ENCODE results near the gene FBP2.
"Not testable (repeated sequence)": the region's sequence is repeated elsewhere in the genome, so short reads cannot be mapped to it uniquely, and the experiment has no call there.

The FBP2 gene

DNA sequence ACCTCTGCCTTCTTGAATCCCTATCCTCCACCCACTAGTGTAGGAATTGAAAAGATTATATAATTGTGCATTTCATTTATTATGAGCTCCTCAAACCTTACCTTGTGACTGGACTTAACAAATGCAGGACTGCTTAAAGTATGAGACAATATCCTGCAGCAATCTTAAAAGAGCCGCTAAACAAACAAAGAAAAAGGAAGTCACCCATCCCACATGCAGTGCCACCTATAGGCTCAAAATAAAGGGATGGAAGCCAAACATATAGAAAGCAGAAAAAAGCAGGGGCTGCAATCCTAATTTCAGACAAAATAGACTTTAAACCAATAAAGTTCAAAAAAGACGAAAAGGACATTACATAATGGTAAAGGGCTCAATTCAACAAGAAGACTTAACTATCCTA lies 30.1 kb downstream of the FBP2 start:
- DNase-seq (ENCODE audit: low read depth), result no peak

DNA sequence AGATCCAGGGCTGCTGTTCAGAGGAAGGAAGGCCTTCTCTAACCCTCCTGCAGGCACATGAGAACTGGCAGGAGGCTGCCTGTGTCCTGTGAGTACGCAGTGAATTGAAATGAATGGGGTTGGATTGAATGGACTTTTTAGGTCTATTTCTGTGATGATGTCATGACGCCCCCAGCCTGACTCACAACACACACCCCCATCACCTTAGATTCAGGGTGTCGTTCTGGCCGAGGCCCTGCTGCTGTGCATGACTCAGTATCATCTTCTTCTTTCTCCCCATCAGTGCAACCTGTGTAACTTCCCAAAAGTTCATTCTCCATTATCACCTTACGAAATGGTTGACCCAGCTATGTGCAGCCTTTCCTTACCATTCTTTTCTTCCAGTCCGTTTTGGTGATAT lies 33.4 kb downstream of the FBP2 start:
- no peak for DNase-seq (ENCODE audit: low read depth)

GRCh38 chr9:94557376-94557775 lies 36.2 kb downstream of the FBP2 start:
- no peak for DNase-seq (ENCODE audit: low read depth)

DNA sequence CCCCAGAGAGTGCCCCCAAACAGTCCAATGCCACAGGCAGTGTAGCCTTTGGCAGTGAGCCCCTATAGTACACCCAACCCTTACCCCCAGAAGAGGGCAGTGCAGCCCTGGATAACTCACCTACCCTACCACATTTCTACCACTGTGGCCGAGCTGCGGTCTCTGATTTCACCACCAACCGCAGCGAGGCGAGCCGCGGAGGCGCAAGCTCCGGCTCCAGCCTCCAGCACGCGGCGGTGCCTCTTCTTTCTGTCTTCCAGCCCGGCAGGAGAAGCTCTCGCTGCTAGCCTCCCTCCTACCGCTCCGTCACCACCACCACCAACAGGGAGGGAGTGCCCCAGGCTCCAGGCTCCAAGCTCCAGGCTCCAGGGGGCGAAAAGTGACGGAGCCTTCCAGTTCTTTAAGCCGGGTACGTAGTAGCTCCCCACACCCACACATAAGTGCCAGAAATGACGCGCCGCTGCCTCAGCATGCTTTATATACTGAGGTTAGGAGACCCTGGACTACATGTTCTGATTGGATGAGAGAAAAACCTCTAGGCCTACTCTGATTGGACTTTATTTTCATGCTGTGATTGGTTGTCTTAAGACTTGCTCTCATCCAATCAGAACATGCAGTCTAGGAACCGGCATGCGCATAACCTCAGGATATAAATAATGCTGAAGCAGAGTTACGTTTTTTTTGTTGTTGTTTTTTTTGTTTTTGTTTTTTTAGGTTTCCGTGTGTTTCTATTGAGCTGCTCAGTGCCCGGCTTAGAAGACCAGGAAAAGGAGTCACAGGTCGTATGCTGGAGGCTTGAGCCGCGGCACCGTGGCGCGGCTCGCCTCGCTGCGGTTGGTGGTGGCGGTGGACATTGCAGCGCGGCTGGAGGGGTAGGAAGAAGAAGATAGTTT lies 38.9 kb downstream of the FBP2 start, which contains the start of gene PCAT7:
TSS of gene PCAT7 (plus strand) at position 645 of the 893 bp plus-strand sequence.
- DNase-seq (ENCODE audit: low read depth), result no peak

- no peak for DNase-seq (ENCODE audit: low read depth)
Measured at GRCh38 chr9:94554078-94554438, 39.6 kb downstream of the FBP2 start.

- DNase-seq (ENCODE audit: low read depth), result no peak
Measured at GRCh38 chr9:94553029-94553938, 40.3 kb downstream of the FBP2 start.

GRCh38 chr9:94545940-94546339 lies 47.7 kb downstream of the FBP2 start:
- no peak for DNase-seq (ENCODE audit: low read depth)

- DNase-seq (ENCODE audit: low read depth), result not testable (repeated sequence)
Measured at GRCh38 chr9:94544335-94544734, 49.3 kb downstream of the FBP2 start.

GRCh38 chr9:94538908-94539307 lies 54.7 kb downstream of the FBP2 start:
- DNase-seq (ENCODE audit: low read depth), result no peak

GRCh38 chr9:94534901-94535300 lies 58.7 kb downstream of the FBP2 start:
- DNase-seq (ENCODE audit: low read depth), result no peak

GRCh38 chr9:94533601-94534000 lies 60.0 kb downstream of the FBP2 start:
- DNase-seq (ENCODE audit: low read depth), result no peak

- no peak for DNase-seq (ENCODE audit: low read depth)
Measured at GRCh38 chr9:94533155-94533554, 60.5 kb downstream of the FBP2 start.

- DNase-seq (ENCODE audit: low read depth), result no peak
Measured at GRCh38 chr9:94528886-94529285, 64.7 kb downstream of the FBP2 start.

DNA sequence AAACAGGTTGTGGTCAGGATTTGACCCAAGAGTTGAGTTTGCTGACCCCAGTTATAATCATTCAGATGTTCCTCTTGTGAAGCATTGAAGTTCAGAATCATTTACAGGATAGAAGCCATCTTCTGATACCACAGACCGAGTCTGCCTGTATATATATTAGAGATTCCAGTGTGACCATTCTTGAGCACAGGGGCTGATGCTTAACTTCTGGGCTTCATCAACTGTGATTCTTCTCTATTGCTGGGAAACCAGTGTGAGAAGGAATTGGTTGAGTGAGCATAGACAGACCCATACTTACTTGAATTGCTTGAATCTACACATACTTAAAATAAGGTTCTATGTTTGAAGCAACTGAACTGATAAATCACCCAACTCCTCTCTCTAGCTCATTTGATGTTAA lies 66.7 kb downstream of the FBP2 start:
- no peak for DNase-seq (ENCODE audit: low read depth)

- no peak for DNase-seq (ENCODE audit: low read depth)
Measured at GRCh38 chr9:94526271-94526670, 67.4 kb downstream of the FBP2 start.

- DNase-seq (ENCODE audit: low read depth), result no peak
Measured at GRCh38 chr9:94525396-94526035, 68.1 kb downstream of the FBP2 start.

- no peak for DNase-seq (ENCODE audit: low read depth)
Measured at GRCh38 chr9:94517254-94517653, 76.4 kb downstream of the FBP2 start.

GRCh38 chr9:94514722-94515121 lies 78.9 kb downstream of the FBP2 start:
- DNase-seq (ENCODE audit: low read depth), result no peak

GRCh38 chr9:94511955-94512265 lies 81.7 kb downstream of the FBP2 start:
- DNase-seq (ENCODE audit: low read depth), result no peak

- no peak for DNase-seq (ENCODE audit: low read depth)
Measured at GRCh38 chr9:94511134-94511954, 82.3 kb downstream of the FBP2 start.
